Erythroblast (primary cell): ENCODE data around the gene VNN1.

Experiments
- GATA1 ChIP-seq: IDR thresholded peaks from 2 replicates; pipeline ENCODE4 v1.6.1; 2011; ENCODE audit warnings: low read depth, mild to moderate bottlenecking, control low read depth, low read length, moderate library complexity
- POLR2A ChIP-seq: IDR thresholded peaks from 2 replicates; pipeline ENCODE4 v1.6.1; 2011; ENCODE audit warnings: mild to moderate bottlenecking, low read length

- TF ChIP-seq POLR2A (no peak), GATA1 (no peak)
Measured at GRCh38 chr6:132703936-132704335, 9.9 kb downstream of the VNN1 start.
